ENCODE results near the gene MKNK2.
A peak's percentile ranks its signal among the peaks of the same experiment; 100 is the strongest.
"Not testable (repeated sequence)": the region's sequence is repeated elsewhere in the genome, so short reads cannot be mapped to it uniquely, and the experiment has no call there.

MKNK2 gene

DNA sequence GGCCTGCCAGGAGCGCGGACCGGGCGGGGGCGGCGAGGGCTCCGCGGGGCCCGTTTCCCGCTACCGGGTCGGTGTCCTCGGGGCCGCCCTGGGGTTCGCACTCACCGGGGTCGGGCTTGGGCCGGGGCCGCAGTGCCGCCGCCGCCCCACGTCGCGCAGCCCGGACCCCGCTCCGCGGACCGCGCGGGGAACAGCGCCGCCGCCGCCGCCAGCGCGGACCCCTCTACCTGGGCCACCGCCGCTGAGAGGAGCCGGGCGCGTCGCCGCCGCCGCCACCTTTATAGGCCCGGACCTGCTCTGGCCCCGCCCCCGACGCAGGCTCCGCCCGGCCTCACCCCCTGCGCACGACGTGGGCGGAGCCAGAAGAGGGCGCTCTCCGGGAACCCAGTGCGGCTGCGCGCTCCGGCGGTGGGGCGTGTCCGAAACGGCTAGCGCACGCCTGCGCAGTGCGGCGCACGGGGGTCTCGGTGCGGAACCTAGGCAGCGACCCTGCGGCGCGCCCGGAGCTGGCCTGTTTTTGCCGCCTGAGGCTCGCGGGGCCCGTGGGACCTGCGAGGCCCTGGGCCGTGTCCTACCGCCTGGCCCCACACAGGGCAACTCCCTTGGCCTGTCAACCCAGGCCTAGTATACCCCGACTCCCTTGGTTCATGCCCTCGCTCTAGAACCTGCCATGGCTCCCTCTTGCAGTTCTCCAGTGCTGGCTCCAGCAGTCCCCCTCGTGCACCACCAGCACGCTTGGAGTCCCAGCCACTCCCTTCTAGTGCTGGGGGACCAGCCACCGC lies at the start of gene MKNK2:
Gene MKNK2, minus strand, starts transcription at position 254 of the 782 bp plus-strand sequence. CDS start 393 bp downstream, outside the sequence.
- peak; percentile 69 to 86 for DNase-seq

DNA sequence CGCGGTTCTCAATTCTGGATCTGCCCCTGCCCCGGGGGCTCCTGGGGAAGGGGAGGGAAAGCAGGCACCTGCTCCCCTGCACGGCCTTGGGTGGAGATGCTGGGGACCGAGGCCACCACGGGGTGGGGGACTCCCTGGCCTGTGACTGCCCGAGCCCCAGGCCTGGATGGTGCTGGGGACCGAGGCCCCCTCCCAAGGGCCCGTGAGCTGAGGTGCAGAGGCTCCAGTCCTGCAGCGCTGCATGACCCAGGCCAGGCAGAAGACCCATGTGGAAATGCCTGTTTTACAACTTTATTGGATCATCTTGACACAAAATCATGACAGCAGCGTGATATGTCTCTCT lies 49.6 kb upstream of the MKNK2 start:
- no peak for DNase-seq

DNA sequence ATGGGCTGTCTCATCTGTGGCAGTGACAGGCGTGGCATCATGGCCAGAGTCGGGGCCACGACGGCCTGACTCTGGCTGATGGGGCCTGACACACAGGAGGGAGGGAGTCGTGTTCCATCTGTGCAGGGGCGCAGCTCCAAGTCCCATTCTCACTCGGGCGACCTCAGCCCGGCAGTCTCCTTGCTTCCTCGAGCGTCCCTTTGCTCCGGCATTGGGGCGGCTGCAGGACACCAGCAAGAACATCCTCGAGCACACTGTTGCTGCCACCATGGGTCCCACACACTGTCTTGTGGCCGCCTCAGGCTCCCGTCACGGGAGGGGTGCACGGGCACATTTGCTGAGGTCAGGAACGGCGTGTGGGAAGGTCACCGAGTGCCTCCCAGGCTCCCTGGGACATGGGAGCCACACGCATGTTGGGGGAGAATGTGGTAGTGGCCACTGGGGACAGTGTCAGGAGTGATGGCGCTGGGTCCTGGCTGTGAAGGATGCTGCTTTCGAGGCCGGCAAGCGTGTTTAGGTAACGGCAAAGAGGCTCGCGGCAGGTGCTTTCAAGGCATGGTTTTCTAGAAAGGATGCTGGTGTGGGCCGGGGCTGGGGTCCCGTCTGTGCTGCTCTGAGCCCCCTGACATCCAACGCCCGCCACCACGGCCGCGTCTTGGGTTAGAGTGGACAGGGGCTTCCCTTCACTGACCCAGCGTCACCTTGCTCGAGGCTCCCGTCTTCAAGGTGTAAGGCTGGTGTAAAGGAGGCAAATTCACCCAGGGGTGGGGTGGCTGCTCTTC lies 49.1 kb upstream of the MKNK2 start:
- no peak for DNase-seq

DNA sequence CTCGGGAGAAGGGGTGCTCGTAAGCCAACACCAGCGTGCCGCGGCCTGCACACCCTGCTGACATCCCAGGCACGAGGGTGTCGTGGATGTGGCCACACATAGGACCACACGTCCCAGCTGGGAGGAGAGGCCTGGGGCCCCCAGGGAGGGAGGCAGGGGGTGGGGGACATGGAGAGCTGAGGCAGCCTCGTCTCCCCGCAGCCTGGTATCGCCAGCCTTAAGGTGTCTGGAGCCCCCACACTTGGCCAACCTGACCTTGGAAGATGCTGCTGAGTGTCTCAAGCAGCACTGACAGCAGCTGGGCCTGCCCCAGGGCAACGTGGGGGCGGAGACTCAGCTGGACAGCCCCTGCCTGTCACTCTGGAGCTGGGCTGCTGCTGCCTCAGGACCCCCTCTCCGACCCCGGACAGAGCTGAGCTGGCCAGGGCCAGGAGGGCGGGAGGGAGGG lies 48.0 kb upstream of the MKNK2 start:
- no peak for DNase-seq

- no peak for DNase-seq
Measured at GRCh38 chr19:2097886-2098327, 46.9 kb upstream of the MKNK2 start.

- DNase-seq, result no peak
Measured at GRCh38 chr19:2097203-2097885, 46.3 kb upstream of the MKNK2 start.

- peak; percentile 89 to 98 for DNase-seq
Measured at GRCh38 chr19:2096480-2097202, 45.6 kb upstream of the MKNK2 start, which contains the start of gene IZUMO4. TSS of gene IZUMO4 (plus strand) at chr19:2096915. CDS start at chr19:2096946, 31 bp downstream.

DNA sequence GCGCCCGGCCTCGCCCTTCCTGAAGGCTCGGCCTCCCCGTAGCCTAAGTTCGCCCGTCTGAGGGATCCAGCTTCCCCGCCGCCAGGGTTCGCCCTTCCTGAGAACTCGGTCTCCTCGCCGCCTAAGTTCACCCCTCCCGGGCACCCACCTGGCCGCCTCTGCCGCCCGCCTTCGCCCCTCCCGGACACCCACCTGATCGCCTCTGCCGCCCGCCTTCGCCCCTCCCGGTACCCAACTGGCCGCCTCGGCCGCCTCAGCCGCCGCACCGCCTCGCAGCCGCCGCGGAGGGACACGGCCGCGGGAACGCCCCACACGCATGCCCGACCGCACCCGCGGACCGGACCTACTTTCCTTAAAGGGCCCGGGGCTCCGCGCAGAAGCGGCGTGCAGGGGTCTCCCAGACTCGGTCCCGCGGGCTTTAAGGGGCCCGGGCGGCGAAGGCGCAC lies 45.0 kb upstream of the MKNK2 start, which contains the start of gene MOB3A:
Gene MOB3A, minus strand, starts transcription at position 293 of the 446 bp plus-strand sequence. CDS start 17,766 bp downstream, outside the sequence.
- peak; percentile 41 to 93 for DNase-seq

DNA sequence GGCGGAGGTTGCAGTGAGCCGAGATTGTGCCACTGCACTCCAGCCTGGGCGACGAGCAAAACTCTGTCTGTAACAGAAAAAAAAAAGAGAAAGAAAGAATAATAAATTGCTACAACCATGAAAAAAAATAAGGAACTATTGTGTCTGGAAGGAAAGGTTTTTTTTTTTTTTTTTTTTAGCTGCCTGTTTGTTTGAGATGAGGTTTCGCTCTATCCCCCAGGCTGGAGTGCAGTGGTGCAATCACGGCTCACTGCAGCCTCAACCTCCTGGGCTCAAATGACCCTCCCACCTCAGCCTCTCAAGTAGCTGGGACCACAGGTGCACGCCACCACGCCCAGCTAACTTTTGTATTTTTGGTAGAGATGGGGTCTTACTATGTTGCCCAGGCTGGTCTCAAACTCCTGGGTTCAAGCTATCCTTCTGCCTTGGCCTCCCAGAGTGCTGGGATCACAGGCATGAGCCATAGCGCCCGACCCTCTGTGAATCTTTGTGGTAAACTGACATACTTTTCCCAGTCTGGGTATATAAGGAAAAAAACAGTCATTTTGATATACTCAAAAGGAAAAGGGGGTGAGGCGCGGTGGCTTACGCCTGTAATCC lies 41.0 kb upstream of the MKNK2 start:
- not testable (repeated sequence) for DNase-seq

DNA sequence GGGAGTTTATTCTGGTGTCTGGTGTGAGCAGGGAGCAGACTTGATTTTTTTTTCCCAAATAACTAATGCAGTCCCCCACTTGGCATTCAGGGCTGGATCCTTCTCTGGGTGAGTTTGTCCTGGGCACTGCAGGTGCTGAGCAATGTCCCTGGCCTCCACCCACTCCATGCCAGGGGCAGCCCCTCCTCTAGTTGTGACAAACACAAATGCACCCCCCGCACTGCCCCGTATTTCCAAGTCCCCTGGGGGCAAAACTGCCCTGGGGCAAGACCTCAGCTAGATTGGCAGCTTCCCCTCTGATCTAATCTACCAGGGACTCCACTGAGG lies 38.6 kb upstream of the MKNK2 start:
- no peak for DNase-seq

DNA sequence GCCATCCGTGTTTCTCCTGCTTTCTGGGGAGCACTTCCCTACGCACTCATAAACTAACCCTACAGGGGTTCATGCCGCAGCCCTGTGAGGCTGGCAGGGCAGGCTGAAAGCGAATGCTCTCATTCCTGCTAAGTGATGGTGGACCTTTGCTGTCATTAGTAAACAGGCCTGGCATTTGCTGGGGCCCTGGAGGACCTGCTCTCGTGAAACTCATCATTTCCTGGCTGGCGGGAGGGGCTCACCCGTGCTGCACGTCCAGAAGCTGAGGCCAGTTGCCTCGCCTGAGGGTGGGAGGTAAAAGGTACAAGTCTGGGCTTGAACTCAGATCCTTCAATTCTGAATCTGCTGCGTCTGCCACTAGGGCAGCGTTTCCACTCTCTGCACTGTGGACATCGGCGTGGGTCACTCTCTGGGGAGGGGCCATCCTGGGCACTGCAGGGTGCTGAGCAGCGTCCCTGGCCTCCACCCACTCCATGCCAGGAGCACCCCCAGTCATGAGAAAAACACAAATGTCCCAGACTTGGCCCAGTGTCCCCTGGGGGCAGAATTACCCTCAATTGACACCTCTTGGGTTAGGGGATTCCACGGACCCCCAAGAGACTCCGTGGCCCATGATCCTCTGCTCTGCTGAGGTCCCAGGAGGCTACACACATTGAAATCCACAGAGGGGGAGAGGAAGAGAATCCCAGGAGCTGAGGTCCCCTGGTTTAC lies 38.1 kb upstream of the MKNK2 start:
- no peak for DNase-seq

DNA sequence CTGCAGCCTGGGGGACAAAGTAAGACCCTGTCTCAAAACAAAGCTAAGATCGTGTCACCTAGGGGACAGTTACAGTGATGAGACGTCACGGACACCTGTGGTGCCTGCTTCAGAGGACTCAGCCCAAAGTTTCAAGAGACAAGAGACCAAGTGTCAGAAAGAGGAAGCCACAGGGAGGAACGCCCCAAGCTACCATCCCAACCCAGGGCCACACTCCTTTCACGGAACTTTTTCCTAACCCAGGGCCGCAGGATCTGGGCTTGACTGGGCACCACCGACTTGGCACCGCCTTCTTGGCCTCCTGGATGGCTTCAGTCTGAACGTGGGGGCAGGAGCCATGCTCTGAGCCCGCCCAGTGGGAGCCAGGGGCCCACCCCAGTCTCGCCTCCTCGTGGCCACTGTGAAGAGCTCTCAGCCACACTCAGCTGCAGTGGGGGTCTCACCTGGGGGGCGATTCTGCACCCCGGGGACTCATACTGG lies 36.6 kb upstream of the MKNK2 start:
- DNase-seq, result no peak

DNA sequence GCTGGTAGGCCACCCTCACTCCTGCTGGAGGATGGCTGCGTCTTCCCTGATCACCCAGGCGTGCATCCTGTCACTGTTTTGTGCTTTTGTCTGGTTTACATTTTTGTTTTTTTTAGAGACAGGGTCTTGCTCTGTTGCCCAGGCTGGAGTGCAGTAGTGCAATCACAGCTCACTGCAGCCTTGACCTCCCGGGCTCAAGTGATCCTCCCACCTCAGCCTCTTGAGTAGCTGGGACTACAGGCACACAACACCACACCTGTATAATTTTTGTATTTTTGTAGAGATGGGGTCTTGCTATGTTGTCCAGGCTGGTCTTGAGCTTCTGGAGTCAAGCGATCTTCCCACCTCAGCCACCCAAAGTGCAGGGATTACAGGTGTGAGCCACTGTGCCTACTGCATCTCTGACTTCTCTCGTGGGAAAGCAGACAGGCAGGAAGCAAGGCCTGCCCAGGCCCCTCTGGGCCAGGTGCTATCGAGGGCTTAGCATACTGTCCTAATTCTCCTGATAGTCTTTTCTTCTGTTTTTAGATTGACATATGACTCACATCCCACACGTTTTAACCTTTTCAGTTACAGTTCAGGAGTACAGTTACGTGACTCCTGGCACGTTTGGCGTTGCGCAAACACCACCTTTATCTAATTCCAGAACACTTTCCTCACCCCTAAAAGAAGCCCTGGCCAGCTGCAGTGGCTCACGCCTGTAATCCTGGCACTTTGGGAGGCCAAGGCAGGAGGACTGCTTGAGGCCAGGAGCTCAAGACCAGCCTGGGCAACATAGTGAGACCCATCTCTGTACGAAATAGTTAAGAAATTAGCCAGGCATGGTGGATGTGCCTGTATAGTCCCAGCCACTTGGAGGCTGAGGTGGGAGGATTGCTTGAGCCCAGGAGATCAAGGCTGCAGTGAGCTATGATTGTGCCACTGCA lies 35.9 kb upstream of the MKNK2 start:
- DNase-seq, result not testable (repeated sequence)

DNA sequence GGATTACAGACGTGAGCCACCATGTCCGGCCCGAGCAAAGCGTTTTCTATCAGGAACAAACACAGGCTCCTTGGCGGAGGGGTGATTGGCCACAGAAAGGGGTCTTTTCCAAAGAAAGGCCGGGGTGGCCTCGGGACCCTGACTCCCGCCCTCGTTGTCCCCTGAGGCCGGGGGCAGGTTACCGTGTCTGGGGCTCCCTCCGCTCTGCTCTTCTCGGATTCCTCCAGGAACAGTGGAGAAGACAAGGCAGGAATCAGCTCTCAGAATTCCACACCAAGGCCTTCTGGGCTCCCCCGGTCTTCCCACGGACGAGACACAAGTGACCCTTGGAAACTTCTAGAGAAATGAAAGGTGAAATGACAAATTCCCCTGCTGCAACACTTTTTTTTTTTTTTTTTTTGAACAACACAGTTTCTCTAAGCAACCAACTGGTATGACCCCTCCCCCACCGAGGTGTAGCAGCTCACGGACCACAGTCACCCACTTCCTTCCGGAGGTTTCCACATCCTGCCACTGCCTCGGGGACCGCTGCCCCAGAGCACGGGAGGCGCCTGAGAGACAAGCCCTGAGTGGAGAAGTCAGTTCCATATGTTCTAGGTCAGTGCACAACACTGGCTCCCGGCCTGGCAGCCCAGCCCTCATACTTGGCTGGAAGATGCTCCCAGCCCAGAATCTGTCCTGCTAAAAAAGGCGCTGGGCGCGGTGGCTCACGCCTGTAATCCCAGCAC lies 34.1 kb upstream of the MKNK2 start:
- no peak for DNase-seq

GRCh38 chr19:2083174-2083854 lies 32.3 kb upstream of the MKNK2 start:
- no peak for DNase-seq

GRCh38 chr19:2081873-2082810 lies 31.1 kb upstream of the MKNK2 start:
- no peak for DNase-seq

- no peak for DNase-seq
Measured at GRCh38 chr19:2080336-2080988, 29.4 kb upstream of the MKNK2 start.
